Stomach (tissue), 4 donors: ENCODE measurements around the gene NPHP4.

Source experiments
- CTCF ChIP-seq, 7 experiments: fragments of 450-650 bp in 4 of 7; fragments of 200-600 bp in 3 of 7; sonication (generic) in 3 of 7; IDR thresholded peaks; one replicate each; pipeline ENCODE4 v1.5.1; 2016 to 2019; ENCODE audit warnings: antibody characterized with exemption in 7 of 7, control low read depth in 2 of 7, mild to moderate bottlenecking in 1 of 7
- POLR2AphosphoS5 ChIP-seq, 3 donors: sonication (generic); formaldehyde crosslinking; IDR thresholded peaks; one replicate each; pipeline ENCODE4 v1.6.1; 2016; ENCODE audit warnings: antibody characterized with exemption in 3 of 3

- no peak for TF ChIP-seq POLR2AphosphoS5 (IDR thresholded peaks at IDR 0.05)
- no peak for TF ChIP-seq CTCF (IDR thresholded peaks at IDR 0.05)
Observed at GRCh38 chr1:5961601-5962000, 30.6 kb downstream of the NPHP4 start.
